PC-9 (cell line): Measurements from ENCODE around the gene SARNP. TPM values are rescaled to one million over a fixed set of nuclear protein-coding genes. Genes with fewer than 3 reads are reported as not detected.

ENCODE experiments used
- BruUV-seq: library from RNA; stranded (reverse); fragments of 400-500 nt; replicated peaks from 2 replicates; lab custom pipeline; 2021; lab: Mats Ljungman, UMichigan
- CTCF ChIA-PET: fragments of 300-600 bp; sonication (Branson Sonifier 250); formaldehyde crosslinking; loops from one replicate; lab custom pipeline; 2022; ENCODE audit warnings: antibody characterized with exemption; lab: Charles Lee
- POLR2A ChIA-PET: fragments of 300-600 bp; sonication (Branson Sonifier 250); formaldehyde crosslinking; loops from one replicate; lab custom pipeline; 2022; ENCODE audit warnings: antibody characterized with exemption; ENCODE audit not compliant: unreplicated experiment; lab: Charles Lee
- DNase-seq, 2 experiments: peaks; one replicate each; pipeline versions ENCODE4 v3.0.0 to v3.0.0-alpha.2; 2015 to 2022; ENCODE audit warnings: mixed read lengths in 1 of 2
- H2AFZ ChIP-seq: fragments of 200-600 bp; sonication (generic); 2 replicates; pipeline ENCODE4 v1.8.1; 2017; ENCODE audit warnings: antibody characterized with exemption
- H3F3A ChIP-seq: fragments of 200-600 bp; sonication (generic); 2 replicates; pipeline ENCODE4 v1.8.1; 2017; ENCODE audit warnings: antibody characterized with exemption, mild to moderate bottlenecking, low read depth; ENCODE audit not compliant: insufficient read depth
- H3K27ac ChIP-seq: fragments of 200-600 bp; sonication (generic); 2 replicates; pipeline ENCODE4 v1.6.1; 2016; ENCODE audit warnings: mixed run types
- H3K27me3 ChIP-seq: fragments of 200-600 bp; sonication (generic); 2 replicates; pipeline ENCODE4 v1.6.1; 2016; ENCODE audit warnings: low read depth, mixed run types; ENCODE audit not compliant: insufficient read depth
- H3K36me3 ChIP-seq: fragments of 200-600 bp; sonication (generic); 2 replicates; pipeline ENCODE4 v1.6.1; 2016; ENCODE audit warnings: low read depth, mixed run types
- H3K4me1 ChIP-seq: fragments of 200-600 bp; sonication (generic); replicated peaks from 2 replicates; pipeline ENCODE4 v1.6.1; 2016; ENCODE audit warnings: mixed run types; ENCODE audit not compliant: insufficient read depth
- H3K4me2 ChIP-seq: fragments of 200-600 bp; sonication (generic); 2 replicates; pipeline ENCODE4 v1.6.1; 2017; ENCODE audit warnings: mixed run types
- H3K4me3 ChIP-seq: fragments of 200-600 bp; sonication (generic); 2 replicates; pipeline ENCODE4 v1.6.1; 2016; ENCODE audit warnings: mixed run types
- H3K79me2 ChIP-seq: fragments of 200-600 bp; sonication (generic); 2 replicates; pipeline ENCODE4 v1.6.1; 2017; ENCODE audit warnings: low read depth, mixed run types
- H3K9me2 ChIP-seq: fragments of 200-600 bp; sonication (generic); 2 replicates; pipeline ENCODE4 v1.8.1; 2017; ENCODE audit warnings: mild to moderate bottlenecking; ENCODE audit not compliant: insufficient read depth
- H3K9me3 ChIP-seq: fragments of 200-600 bp; sonication (generic); 2 replicates; pipeline ENCODE4 v1.8.1; 2016; ENCODE audit warnings: low read depth; ENCODE audit not compliant: insufficient read depth
- H4K20me1 ChIP-seq: fragments of 200-600 bp; sonication (generic); 2 replicates; pipeline ENCODE4 v1.8.1; 2017; ENCODE audit not compliant: insufficient read depth
- CTCF ChIP-seq: fragments of 200-600 bp; sonication (generic); conservative IDR thresholded peaks from 2 replicates; pipeline ENCODE4 v1.6.1; 2017; ENCODE audit warnings: mixed run types, antibody characterized with exemption, mild to moderate bottlenecking, moderate library complexity
- EZH2 ChIP-seq: fragments of 200-600 bp; sonication (generic); IDR thresholded peaks from 2 replicates; pipeline ENCODE4 v1.8.0; 2017; ENCODE audit warnings: antibody characterized with exemption, low read depth
- intact Hi-C: fragments of 100-400 bp; cut with micrococcal nuclease; formaldehyde crosslinking; loops from one replicate; pipeline ENCODE4 v1.10.0; 2022; ENCODE audit not compliant: unreplicated experiment
- total RNA-seq: library from RNA; stranded (reverse); gene quantifications from 2 replicates; pipeline ENCODE4 v1.2.3, GENCODE V29; 2021

SARNP gene
- total RNA-seq, 1 experiment from 2014 or later = 74.8 TPM

- ChIA-PET POLR2A (no interaction called here), CTCF (interaction anchor here (0.6 kb wide), 1 partner anchor 89 kb away, joined by 7 read pairs; no protein-coding TSS in a partner anchor)
- Histone ChIP-seq H3K9me3 (no peaks in the 10 kb centered on the region), H3K4me3 (no peak overlapping the region), H3K4me1 (peaks cover 29% of the 10 kb centered on the region), H3K9me2 (no peaks in the 10 kb centered on the region), H3K4me2 (peak overlapping the region; percentile 25; the same call in 1 of the 2 replicates), H3K79me2 (peaks cover 53% of the 10 kb centered on the region), H4K20me1 (0 out of 2 replicates have a peak, but pooled peaks cover 3% of the 10 kb centered on the region), H3F3A (peaks cover 24% of the 10 kb centered on the region), H2AFZ (no peak overlapping the region), H3K36me3 (peaks cover 23% of the 10 kb centered on the region), H3K27me3 (no peaks in the 10 kb centered on the region), H3K27ac (no peak overlapping the region)
- no peak for TF ChIP-seq CTCF
- no peak for TF ChIP-seq EZH2
- DNase-seq = no peak
- BruUV-seq = no TSS peak
- intact Hi-C loops = no loop called here
Observed at GRCh38 chr12:55824726-55825125, 7.2 kb upstream of the SARNP start.

- BruUV-seq = no TSS peak
- H3K79me2 ChIP-seq = peaks cover 58% of the 10 kb centered on the region
- H3K27me3 ChIP-seq = no peaks in the 10 kb centered on the region
- no peaks in the 10 kb centered on the region for H3K9me3 ChIP-seq
- no peak overlapping the region for H3K4me2 ChIP-seq
- peaks cover 25% of the 10 kb centered on the region for H3K36me3 ChIP-seq
- no peak for DNase-seq
- intact Hi-C loops = no loop called here
- H3F3A ChIP-seq = peaks cover 26% of the 10 kb centered on the region
- TF ChIP-seq EZH2 (no peak), CTCF (no peak)
- ChIA-PET POLR2A (no interaction called here), CTCF (interaction anchor here (0.6 kb wide), 1 partner anchor 11 kb away, joined by 3 read pairs; no protein-coding TSS in a partner anchor)
- 0 out of 2 replicates have a peak, but pooled peaks cover 3% of the 10 kb centered on the region for H4K20me1 ChIP-seq
- H3K9me2 ChIP-seq = no peaks in the 10 kb centered on the region
- no peak overlapping the region for H3K27ac ChIP-seq
- no peak overlapping the region for H3K4me3 ChIP-seq
- peaks cover 34% of the 10 kb centered on the region for H3K4me1 ChIP-seq
- H2AFZ ChIP-seq = no peak overlapping the region
Observed at GRCh38 chr12:55823419-55823818, 5.9 kb upstream of the SARNP start.

- peaks cover 25% of the 10 kb centered on the region for H3K36me3 ChIP-seq
- CTCF ChIA-PET = no interaction called here
- no peak for DNase-seq
Observed at GRCh38 chr12:55822228-55822627, 4.7 kb upstream of the SARNP start.

More at GRCh38 chr12:55822228-55822627, 4.7 kb upstream of the SARNP start:
- Histone ChIP-seq H3K4me1 (peaks cover 24% of the 10 kb centered on the region), H3K79me2 (peaks cover 51% of the 10 kb centered on the region), H3K4me2 (no peak overlapping the region), H3F3A (peaks cover 28% of the 10 kb centered on the region), H4K20me1 (0 out of 2 replicates have a peak, but pooled peaks cover 3% of the 10 kb centered on the region), H3K9me2 (no peaks in the 10 kb centered on the region), H3K27ac (no peak overlapping the region), H3K4me3 (no peak overlapping the region), H3K27me3 (no peaks in the 10 kb centered on the region), H2AFZ (no peak overlapping the region), H3K9me3 (no peaks in the 10 kb centered on the region)
- intact Hi-C loops = no loop called here
- TF ChIP-seq CTCF (peak; percentile 40; the same call in 1 of the 2 replicates), EZH2 (no peak)
- BruUV-seq = no TSS peak
- POLR2A ChIA-PET = no interaction called here
